Caco-2 (cell line): ENCODE data around the gene EDARADD. TPM values are rescaled to one million over a fixed set of nuclear protein-coding genes. Genes with fewer than 3 reads are reported as not detected.
"Not testable (repeated sequence)": the region's sequence is repeated elsewhere in the genome, so short reads cannot be mapped to it uniquely, and the experiment has no call there.

Experiments
- BruUV-seq: library from RNA; stranded (reverse); fragments of 400-500 nt; replicated peaks from 2 replicates; lab custom pipeline; 2021; lab: Mats Ljungman, UMichigan
- CTCF ChIA-PET: fragments of 300-600 bp; sonication (Branson Sonifier 250); formaldehyde crosslinking; loops from one replicate; lab custom pipeline; 2022; ENCODE audit warnings: antibody characterized with exemption; lab: Charles Lee
- POLR2A ChIA-PET: fragments of 300-600 bp; sonication (Branson Sonifier 250); formaldehyde crosslinking; loops from one replicate; lab custom pipeline; 2022; ENCODE audit warnings: antibody characterized with exemption; lab: Charles Lee
- DNase-seq, 2 experiments: peaks; one replicate each; pipeline versions ENCODE4 v3.0.0 to v3.0.0-alpha.2; 2020 to 2022
- H3K27me3 ChIP-seq: replicated peaks from 2 replicates; pipeline ENCODE4 v1.6.0; 2011; ENCODE audit warnings: low read length; ENCODE audit not compliant: control insufficient read depth, insufficient read depth
- H3K36me3 ChIP-seq: 2 replicates; pipeline ENCODE4 v1.5.1; 2011; ENCODE audit warnings: low read length; ENCODE audit not compliant: control insufficient read depth, insufficient read depth
- H3K4me1 ChIP-seq: fragments of 250-450 bp; sonication (Bioruptor Pico); 2 replicates; pipeline ENCODE4 v1.5.1; 2020; ENCODE audit warnings: mild to moderate bottlenecking
- H3K4me3 ChIP-seq: 2 replicates; pipeline ENCODE4 v1.5.1; 2011; ENCODE audit warnings: low read depth, mild to moderate bottlenecking, control low read depth, low read length
- H3K9me3 ChIP-seq: fragments of 250-450 bp; sonication (Bioruptor Pico); 2 replicates; pipeline ENCODE4 v1.5.1; 2020; ENCODE audit warnings: mild to moderate bottlenecking, moderate library complexity
- H3K27ac Mint-ChIP-seq: one replicate; pipeline ENCODE4 v1.8.0; 2022; ENCODE audit warnings: mixed read lengths; ENCODE audit not compliant: unreplicated experiment
- H3K27me3 Mint-ChIP-seq: one replicate; pipeline ENCODE4 v1.8.0; 2022; ENCODE audit warnings: mixed read lengths; ENCODE audit not compliant: insufficient read depth, unreplicated experiment
- H3K36me3 Mint-ChIP-seq: one replicate; pipeline ENCODE4 v1.8.0; 2022; ENCODE audit warnings: mild to moderate bottlenecking, mixed read lengths; ENCODE audit not compliant: insufficient read depth, unreplicated experiment
- H3K4me1 Mint-ChIP-seq: one replicate; pipeline ENCODE4 v1.8.0; 2022; ENCODE audit warnings: low read depth, mixed read lengths; ENCODE audit not compliant: unreplicated experiment
- H3K4me3 Mint-ChIP-seq: one replicate; pipeline ENCODE4 v1.8.0; 2022; ENCODE audit warnings: mild to moderate bottlenecking, moderate library complexity, mixed read lengths; ENCODE audit not compliant: unreplicated experiment
- H3K9me3 Mint-ChIP-seq: one replicate; pipeline ENCODE4 v1.8.0; 2022; ENCODE audit warnings: mixed read lengths; ENCODE audit not compliant: unreplicated experiment
- CTCF ChIP-seq, 2 experiments: fragments of 200-600 bp in 1 of 2; IDR thresholded peaks; 1 replicate in 1 of 2; 2 replicates in 1 of 2; pipeline versions ENCODE4 v1.5.1 to v1.8.0; 2011 to 2022; ENCODE audit warnings: antibody characterized with exemption in 1 of 2, control low read depth in 1 of 2, inconsistent platforms in 1 of 2, low read depth in 1 of 2, low read length in 1 of 2, mild to moderate bottlenecking in 1 of 2, moderate library complexity in 1 of 2; ENCODE audit not compliant: insufficient read depth in 1 of 2, severe bottlenecking in 1 of 2, unreplicated experiment in 1 of 2
- intact Hi-C: fragments of 100-400 bp; cut with micrococcal nuclease; formaldehyde crosslinking; loops from one replicate; pipeline ENCODE4 v1.10.0; 2022; ENCODE audit not compliant: unreplicated experiment
- total RNA-seq: library from RNA; stranded (reverse); gene quantifications from 2 replicates; pipeline ENCODE4 v1.2.3, GENCODE V29; 2022

Gene EDARADD
- total RNA-seq, 1 experiment from 2014 or later, result 14.4 TPM

GRCh38 chr1:236460103-236460502 is 66.0 kb downstream of the EDARADD start:
- no peak for TF ChIP-seq CTCF (IDR thresholded peaks at IDR 0.05; ENCODE audit: insufficient read depth in 1 of 2, low read depth in 1 of 2, low read length in 1 of 2, severe bottlenecking in 1 of 2, unreplicated experiment in 1 of 2)
- peaks cover 2% of the 10 kb centered on the region for H3K36me3 Mint-ChIP-seq
- ChIA-PET CTCF (interaction anchor here (0.7 kb wide), 1 partner anchor 71 kb away, joined by 8 read pairs; no protein-coding TSS in a partner anchor), POLR2A (no interaction called here)
- H3K4me1 Mint-ChIP-seq, result peaks cover 8% of the 10 kb centered on the region
- H3K27me3 Mint-ChIP-seq, result no peaks in the 10 kb centered on the region
- BruUV-seq, result no TSS peak
- H3K27ac Mint-ChIP-seq, result no peak overlapping the region
- Histone ChIP-seq H3K27me3 (no peaks in the 10 kb centered on the region), H3K4me3 (no peak overlapping the region), H3K9me3 (no peaks in the 10 kb centered on the region), H3K4me1 (no peaks in the 10 kb centered on the region), H3K36me3 (no peaks in the 10 kb centered on the region)
- no peaks in the 10 kb centered on the region for H3K9me3 Mint-ChIP-seq
- no peak for DNase-seq
- H3K4me3 Mint-ChIP-seq, result no peak overlapping the region
- intact Hi-C loops, result no loop called here

- CTCF ChIA-PET, H3K36me3 Mint-ChIP-seq, H3K4me3 ChIP-seq, POLR2A ChIA-PET, H3K4me3 Mint-ChIP-seq, H3K27me3 ChIP-seq, BruUV-seq, H3K36me3 ChIP-seq, H3K27ac Mint-ChIP-seq, H3K4me1 ChIP-seq, H3K27me3 Mint-ChIP-seq, H3K9me3 ChIP-seq, intact Hi-C loops, DNase-seq, H3K9me3 Mint-ChIP-seq: not testable (repeated sequence)
- H3K4me1 Mint-ChIP-seq, result peaks cover 13% of the 10 kb centered on the region
These were observed 70.1 kb downstream of the EDARADD start for GRCh38 chr1:236464197-236464596.

- Mint-ChIP-seq H3K27ac (no peak overlapping the region), H3K36me3 (peaks cover 4% of the 10 kb centered on the region)
- CTCF ChIA-PET, result no interaction called here
These were observed 71.3 kb downstream of the EDARADD start for GRCh38 chr1:236465231-236465958.

More at GRCh38 chr1:236465231-236465958, 71.3 kb downstream of the EDARADD start:
- POLR2A ChIA-PET, result no interaction called here
- BruUV-seq, result no TSS peak
- TF ChIP-seq CTCF (IDR thresholded peaks at IDR 0.05; ENCODE audit: insufficient read depth in 1 of 2, low read depth in 1 of 2, low read length in 1 of 2, severe bottlenecking in 1 of 2, unreplicated experiment in 1 of 2), result no peak
- no peak overlapping the region for H3K4me3 ChIP-seq
- no peaks in the 10 kb centered on the region for H3K36me3 ChIP-seq
- peaks cover 6% of the 10 kb centered on the region; the same call in 1 of the 2 replicates for H3K4me1 ChIP-seq
- H3K9me3 ChIP-seq, result no peaks in the 10 kb centered on the region
- Mint-ChIP-seq H3K4me1 (peaks cover 13% of the 10 kb centered on the region), H3K4me3 (no peak overlapping the region), H3K27me3 (no peaks in the 10 kb centered on the region), H3K9me3 (no peaks in the 10 kb centered on the region)
- H3K27me3 ChIP-seq, result no peaks in the 10 kb centered on the region
- DNase-seq, result no peak
- intact Hi-C loops, result no loop called here
